DND-41 (cell line): ENCODE measurements around the gene NR2C1.

Experiments used
- EZH2 ChIP-seq: IDR thresholded peaks from 3 replicates; pipeline ENCODE4 v1.6.1; 2012; ENCODE audit warnings: borderline replicate concordance, low read depth, mild to moderate bottlenecking, moderate library complexity, low read length, inconsistent platforms; ENCODE audit not compliant: severe bottlenecking
- TF ChIP-seq, protein P1 (sequence below): IDR thresholded peaks from 2 replicates; pipeline ENCODE4 v1.5.1; 2012; ENCODE audit warnings: borderline replicate concordance, low read length, moderate library complexity, mild to moderate bottlenecking; ENCODE audit not compliant: poor library complexity, severe bottlenecking; ENCODE audit errors: extremely low read depth

DNA sequence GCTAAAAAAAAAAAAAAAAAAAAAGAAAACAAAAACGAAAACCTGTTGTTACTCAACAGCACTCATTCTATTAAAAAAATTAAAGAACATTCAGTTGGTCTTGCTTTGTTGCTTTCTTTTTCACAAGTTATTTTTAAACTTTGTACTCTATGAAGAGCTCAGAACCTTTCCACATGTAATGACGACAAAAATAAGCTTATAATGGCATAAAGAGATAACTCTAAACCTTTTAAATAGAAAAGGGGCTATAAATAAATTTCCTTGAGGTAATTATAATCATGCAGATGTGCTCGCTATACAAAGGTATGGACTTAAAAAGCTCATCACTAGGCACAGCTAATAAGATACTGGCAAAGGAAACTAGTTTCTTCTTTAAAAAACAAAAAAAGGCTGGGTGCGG lies 13.4 kb downstream of the NR2C1 start:
- TF ChIP-seq, protein P1, sequence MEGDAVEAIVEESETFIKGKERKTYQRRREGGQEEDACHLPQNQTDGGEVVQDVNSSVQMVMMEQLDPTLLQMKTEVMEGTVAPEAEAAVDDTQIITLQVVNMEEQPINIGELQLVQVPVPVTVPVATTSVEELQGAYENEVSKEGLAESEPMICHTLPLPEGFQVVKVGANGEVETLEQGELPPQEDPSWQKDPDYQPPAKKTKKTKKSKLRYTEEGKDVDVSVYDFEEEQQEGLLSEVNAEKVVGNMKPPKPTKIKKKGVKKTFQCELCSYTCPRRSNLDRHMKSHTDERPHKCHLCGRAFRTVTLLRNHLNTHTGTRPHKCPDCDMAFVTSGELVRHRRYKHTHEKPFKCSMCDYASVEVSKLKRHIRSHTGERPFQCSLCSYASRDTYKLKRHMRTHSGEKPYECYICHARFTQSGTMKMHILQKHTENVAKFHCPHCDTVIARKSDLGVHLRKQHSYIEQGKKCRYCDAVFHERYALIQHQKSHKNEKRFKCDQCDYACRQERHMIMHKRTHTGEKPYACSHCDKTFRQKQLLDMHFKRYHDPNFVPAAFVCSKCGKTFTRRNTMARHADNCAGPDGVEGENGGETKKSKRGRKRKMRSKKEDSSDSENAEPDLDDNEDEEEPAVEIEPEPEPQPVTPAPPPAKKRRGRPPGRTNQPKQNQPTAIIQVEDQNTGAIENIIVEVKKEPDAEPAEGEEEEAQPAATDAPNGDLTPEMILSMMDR, result no peak
- TF ChIP-seq EZH2, result no peak
